ENCODE results near the gene MYO3B.

DNA sequence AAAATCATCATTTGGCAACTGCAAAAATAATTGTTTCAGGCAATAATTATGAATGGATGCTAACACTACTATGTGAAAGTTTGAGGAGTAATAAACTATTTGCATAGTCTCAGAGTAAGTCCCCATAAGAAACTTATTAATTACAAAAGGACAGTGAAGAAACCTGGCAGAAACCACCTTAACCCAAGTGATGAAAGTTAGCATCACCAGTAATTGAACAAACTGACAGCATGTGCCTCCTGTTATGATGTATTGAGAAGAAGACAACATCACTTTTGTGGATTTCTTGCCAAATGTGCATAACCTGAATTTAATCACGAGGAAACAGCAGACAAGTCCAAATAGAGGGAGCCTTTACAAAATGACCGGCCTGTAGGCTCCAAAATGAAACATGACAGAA lies 353.9 kb downstream of the MYO3B start:
- TF ChIP-seq GATA3 (IDR thresholded peaks at IDR 0.05; ENCODE audit: low read depth, low read length) (no peak), GATA2 (IDR thresholded peaks at IDR 0.05; ENCODE audit: low read depth, low read length) (no peak)
